ENCODE measurements around the gene PRR23E. TPM values are rescaled to one million over a fixed set of nuclear protein-coding genes. Genes with fewer than 3 reads are reported as not detected.
A peak's percentile ranks its signal among the peaks of the same experiment; 100 is the strongest.

Gene PRR23E
- total RNA-seq, 2 donors from 2014 or later = not detected

GRCh38 chr3:127197300-127198189 lies 4.6 kb downstream of the PRR23E start:
- TF ChIP-seq CTCF (conservative IDR thresholded peaks at IDR 0.05) = no peak
- H3K9ac ChIP-seq (ENCODE audit: extremely low read depth, low read length, poor library complexity, severe bottlenecking) = no peak overlapping the region
- peaks cover 10% of the 10 kb centered on the region for H3K9me3 ChIP-seq (ENCODE audit: control insufficient read depth, low read length)
- H3K27me3 Mint-ChIP-seq (ENCODE audit: insufficient read depth) = peaks cover 5% of the 10 kb centered on the region
- H3K27me3 ChIP-seq (ENCODE audit: control insufficient read depth, insufficient read depth, low read length, poor library complexity, severe bottlenecking) = no peaks in the 10 kb centered on the region
- peak; percentile 46 for DNase-seq
- H3K27ac Mint-ChIP-seq = no peak overlapping the region
- no peak overlapping the region for H3K27ac ChIP-seq (ENCODE audit: low read depth, low read length)
- no peaks in the 10 kb centered on the region for H3K36me3 Mint-ChIP-seq (ENCODE audit: low read depth)
- H3K4me3 Mint-ChIP-seq = no peak overlapping the region
- H3K36me3 ChIP-seq (ENCODE audit: control insufficient read depth, insufficient read depth, low read length) = no peaks in the 10 kb centered on the region
- no peak overlapping the region for H3K4me3 ChIP-seq (ENCODE audit: low read length)
- 80 to 85% methylated on average over 8 to 14 of the region's 14 CpGs for WGBS, 2 experiments (ENCODE audit: insufficient coverage in 1 of 2, insufficient read length in 1 of 2)
- H3K4me1 Mint-ChIP-seq = peaks cover 2% of the 10 kb centered on the region
- no peaks in the 10 kb centered on the region for H3K4me1 ChIP-seq (ENCODE audit: control insufficient read depth, insufficient read depth, low read length)
- H3K9me3 Mint-ChIP-seq = peaks cover 3% of the 10 kb centered on the region

GRCh38 chr3:127200086-127200691 lies 7.3 kb downstream of the PRR23E start:
- no peak for TF ChIP-seq CTCF (conservative IDR thresholded peaks at IDR 0.05)
- H3K4me3 Mint-ChIP-seq = no peak overlapping the region
- H3K27me3 ChIP-seq (ENCODE audit: control insufficient read depth, insufficient read depth, low read length, poor library complexity, severe bottlenecking) = no peaks in the 10 kb centered on the region
- H3K9me3 ChIP-seq (ENCODE audit: control insufficient read depth, low read length) = peaks cover 11% of the 10 kb centered on the region
- H3K9me3 Mint-ChIP-seq = peaks cover 7% of the 10 kb centered on the region
- no peaks in the 10 kb centered on the region for H3K4me1 ChIP-seq (ENCODE audit: control insufficient read depth, insufficient read depth, low read length)
- peaks cover 5% of the 10 kb centered on the region for H3K27me3 Mint-ChIP-seq (ENCODE audit: insufficient read depth)
- DNase-seq = no peak
- 88 to 91% methylated on average over 5 to 6 of the region's 6 CpGs for WGBS, 2 experiments (ENCODE audit: insufficient coverage in 1 of 2, insufficient read length in 1 of 2)
- H3K36me3 Mint-ChIP-seq (ENCODE audit: low read depth) = no peaks in the 10 kb centered on the region
- no peak overlapping the region for H3K27ac Mint-ChIP-seq
- no peak overlapping the region for H3K4me3 ChIP-seq (ENCODE audit: low read length)
- no peak overlapping the region for H3K9ac ChIP-seq (ENCODE audit: extremely low read depth, low read length, poor library complexity, severe bottlenecking)
- no peak overlapping the region for H3K27ac ChIP-seq (ENCODE audit: low read depth, low read length)
- no peaks in the 10 kb centered on the region for H3K36me3 ChIP-seq (ENCODE audit: control insufficient read depth, insufficient read depth, low read length)
- peaks cover 2% of the 10 kb centered on the region for H3K4me1 Mint-ChIP-seq

- DNase-seq = no peak
- Histone ChIP-seq H3K36me3 (ENCODE audit: control insufficient read depth, insufficient read depth, low read length) (no peaks in the 10 kb centered on the region), H3K27me3 (ENCODE audit: control insufficient read depth, insufficient read depth, low read length, poor library complexity, severe bottlenecking) (no peaks in the 10 kb centered on the region), H3K9ac (ENCODE audit: extremely low read depth, low read length, poor library complexity, severe bottlenecking) (no peak overlapping the region), H3K27ac (ENCODE audit: low read depth, low read length) (no peak overlapping the region), H3K9me3 (ENCODE audit: control insufficient read depth, low read length) (peaks cover 11% of the 10 kb centered on the region), H3K4me3 (ENCODE audit: low read length) (no peak overlapping the region), H3K4me1 (ENCODE audit: control insufficient read depth, insufficient read depth, low read length) (no peaks in the 10 kb centered on the region)
- Mint-ChIP-seq H3K27ac (no peak overlapping the region), H3K4me3 (no peak overlapping the region), H3K9me3 (peaks cover 7% of the 10 kb centered on the region), H3K4me1 (no peaks in the 10 kb centered on the region), H3K27me3 (ENCODE audit: insufficient read depth) (peaks cover 17% of the 10 kb centered on the region), H3K36me3 (ENCODE audit: low read depth) (no peaks in the 10 kb centered on the region)
- 81 to 100% methylated on average over 1 of the region's 1 CpG for WGBS, 2 experiments (ENCODE audit: insufficient coverage in 1 of 2, insufficient read length in 1 of 2)
- TF ChIP-seq CTCF (conservative IDR thresholded peaks at IDR 0.05) = no peak
These were observed 10.1 kb downstream of the PRR23E start for GRCh38 chr3:127203024-127203423.

Measured in endodermal cell (in vitro differentiated cells).